PC-3 (cell line): ENCODE data around the gene SKA2. TPM values are rescaled to one million over a fixed set of nuclear protein-coding genes. Genes with fewer than 3 reads are reported as not detected.

Experiments used
- ATAC-seq: fragments of 200-7000 bp; cut with Tn5 transposase; 2 replicates; pipeline ENCODE4 v1.9.1; 2020; ENCODE audit warnings: mild to moderate bottlenecking, moderate library complexity
- BruUV-seq: library from RNA; stranded (reverse); fragments of 400-500 nt; replicated peaks from 2 replicates; lab custom pipeline; 2021; lab: Mats Ljungman, UMichigan
- CTCF ChIA-PET: fragments of 300-600 bp; sonication (Branson Sonifier 250); formaldehyde crosslinking; loops from one replicate; lab custom pipeline; 2022; ENCODE audit warnings: antibody characterized with exemption; lab: Charles Lee
- POLR2A ChIA-PET: fragments of 300-600 bp; sonication (Branson Sonifier 250); formaldehyde crosslinking; loops from one replicate; lab custom pipeline; 2022; ENCODE audit warnings: antibody characterized with exemption; ENCODE audit not compliant: unreplicated experiment; lab: Charles Lee
- DNase-seq: peaks from one replicate; pipeline ENCODE4 v3.0.0-alpha.2; 2015
- H2AFZ ChIP-seq: fragments of 300-600 bp; sonication (generic); 2 replicates; pipeline ENCODE4 v1.6.0; 2016; ENCODE audit warnings: antibody characterized with exemption, low read length
- H3F3A ChIP-seq: fragments of 300-600 bp; sonication (generic); one replicate; pipeline ENCODE4 v1.6.0; 2017; ENCODE audit warnings: antibody characterized with exemption, low read length, control low read depth, mild to moderate bottlenecking; ENCODE audit not compliant: unreplicated experiment
- H3K27ac ChIP-seq: fragments of 300-600 bp; sonication (generic); 2 replicates; pipeline ENCODE4 v1.5.1; 2016; ENCODE audit warnings: mild to moderate bottlenecking, low read length
- H3K27me3 ChIP-seq: fragments of 300-600 bp; sonication (generic); 2 replicates; pipeline ENCODE4 v1.6.1; 2016; ENCODE audit warnings: low read length, mixed read lengths
- H3K36me3 ChIP-seq: fragments of 300-600 bp; sonication (generic); 2 replicates; pipeline ENCODE4 v1.6.1; 2016; ENCODE audit warnings: low read depth, mixed run types, low read length, mixed read lengths
- H3K4me1 ChIP-seq: fragments of 300-600 bp; sonication (generic); 2 replicates; pipeline ENCODE4 v1.5.1; 2016; ENCODE audit warnings: low read length; ENCODE audit not compliant: insufficient read depth
- H3K4me2 ChIP-seq: fragments of 300-600 bp; sonication (generic); 2 replicates; pipeline ENCODE4 v1.6.0; 2016; ENCODE audit warnings: low read length
- H3K4me3 ChIP-seq: fragments of 300-600 bp; sonication (generic); 2 replicates; pipeline ENCODE4 v1.5.1; 2016; ENCODE audit warnings: mild to moderate bottlenecking, low read length, mixed read lengths
- H3K79me2 ChIP-seq: fragments of 300-600 bp; sonication (generic); 2 replicates; pipeline ENCODE4 v1.6.1; 2017; ENCODE audit warnings: low read length, mixed read lengths
- H3K9ac ChIP-seq: fragments of 300-600 bp; sonication (generic); 2 replicates; pipeline ENCODE4 v1.6.0; 2016; ENCODE audit warnings: mild to moderate bottlenecking, low read length
- H3K9me2 ChIP-seq: fragments of 300-600 bp; sonication (generic); replicated peaks from 2 replicates; pipeline ENCODE4 v1.6.1; 2016; ENCODE audit warnings: mixed run types, low read length, mixed read lengths
- H3K9me3 ChIP-seq: fragments of 300-600 bp; sonication (generic); 2 replicates; pipeline ENCODE4 v1.6.1; 2016; ENCODE audit warnings: low read length, mixed read lengths
- H4K20me1 ChIP-seq: fragments of 300-600 bp; sonication (generic); 2 replicates; pipeline ENCODE4 v1.6.1; 2016; ENCODE audit warnings: low read length, mixed read lengths
- CTCF ChIP-seq: fragments of 300-600 bp; sonication (generic); conservative IDR thresholded peaks from 2 replicates; pipeline ENCODE4 v1.5.1; 2017; ENCODE audit warnings: antibody characterized with exemption, low read depth, mild to moderate bottlenecking, low read length
- EZH2 ChIP-seq: fragments of 300-600 bp; sonication (generic); IDR thresholded peaks from one replicate; pipeline ENCODE4 v1.6.1; 2017; ENCODE audit warnings: antibody characterized with exemption, mild to moderate bottlenecking, low read length; ENCODE audit not compliant: unreplicated experiment
- EZH2phosphoT487 ChIP-seq: fragments of 300-600 bp; sonication (generic); IDR thresholded peaks from 2 replicates; pipeline ENCODE4 v1.6.1; 2018; ENCODE audit warnings: mild to moderate bottlenecking, antibody characterized with exemption, low read length, borderline replicate concordance
- intact Hi-C: fragments of 100-400 bp; cut with micrococcal nuclease; formaldehyde crosslinking; loops from 2 replicates; pipeline ENCODE4 v1.9.0; 2023
- total RNA-seq: library from RNA; depleted of rRNA; stranded (reverse); fragments of >200 nt; gene quantifications from 2 replicates; pipeline ENCODE4 v1.2.3, GENCODE V29; 2014

Gene SKA2
- total RNA-seq, 1 experiment from 2014 or later: 143 TPM

GRCh38 chr17:59151591-59151990 lies 3.4 kb downstream of the SKA2 start:
- BruUV-seq: no TSS peak
- Histone ChIP-seq H3K79me2 (peaks cover 93% of the 10 kb centered on the region), H4K20me1 (peaks cover 30% of the 10 kb centered on the region), H3K4me1 (peaks cover 40% of the 10 kb centered on the region), H3K9me3 (no peaks in the 10 kb centered on the region), H2AFZ (no peak overlapping the region), H3K9ac (peak overlapping the region; percentile 93; the same call in 1 of the 2 replicates), H3K36me3 (0 out of 2 replicates have a peak, but pooled peaks cover 3% of the 10 kb centered on the region), H3K27ac (no peak overlapping the region), H3F3A (no peaks in the 10 kb centered on the region), H3K4me2 (peak overlapping the region; percentile 93), H3K27me3 (no peaks in the 10 kb centered on the region), H3K9me2 (no peaks in the 10 kb centered on the region), H3K4me3 (peak overlapping the region; percentile 79)
- TF ChIP-seq CTCF (no peak), EZH2 (no peak), EZH2phosphoT487 (no peak)
- ATAC-seq: no peak
- DNase-seq: no peak
- intact Hi-C loops: no loop called here
- POLR2A ChIA-PET: interaction anchor here (0.6 kb wide), 1 partner anchor 9 kb away, joined by 3 read pairs; no protein-coding TSS in a partner anchor
- CTCF ChIA-PET: interaction anchor here (0.6 kb wide), 1 partner anchor 45 kb away, joined by 3 read pairs; no protein-coding TSS in a partner anchor

- ATAC-seq (no peak), DNase-seq (no peak)
- Histone ChIP-seq H3K4me1 (peaks cover 40% of the 10 kb centered on the region), H3K9ac (no peak overlapping the region; the same call in 1 of the 2 replicates), H3K4me2 (peak overlapping the region; percentile 93), H3K79me2 (peaks cover 92% of the 10 kb centered on the region), H3K36me3 (0 out of 2 replicates have a peak, but pooled peaks cover 3% of the 10 kb centered on the region), H3K9me2 (no peaks in the 10 kb centered on the region), H3F3A (no peaks in the 10 kb centered on the region), H3K4me3 (no peak overlapping the region), H4K20me1 (peaks cover 31% of the 10 kb centered on the region), H3K27ac (no peak overlapping the region), H3K27me3 (no peaks in the 10 kb centered on the region), H2AFZ (no peak overlapping the region), H3K9me3 (no peaks in the 10 kb centered on the region)
- TF ChIP-seq EZH2phosphoT487 (no peak), EZH2 (no peak), CTCF (no peak)
- no TSS peak for BruUV-seq
- intact Hi-C loops: no loop called here
- ChIA-PET CTCF (interaction anchor here (0.6 kb wide), 1 partner anchor 45 kb away, joined by 3 read pairs; no protein-coding TSS in a partner anchor), POLR2A (no interaction called here)
Observed at GRCh38 chr17:59151006-59151405, 4.0 kb downstream of the SKA2 start.

GRCh38 chr17:59149841-59150511 lies 5.0 kb downstream of the SKA2 start:
- Histone ChIP-seq H3K36me3 (0 out of 2 replicates have a peak, but pooled peaks cover 3% of the 10 kb centered on the region), H3K4me2 (peak overlapping the region; percentile 4; the same call in 1 of the 2 replicates), H3K9ac (no peak overlapping the region), H3K27me3 (no peaks in the 10 kb centered on the region), H3K4me3 (no peak overlapping the region), H3K27ac (peak overlapping the region; percentile 17; the same call in 1 of the 2 replicates), H3K9me3 (no peaks in the 10 kb centered on the region), H2AFZ (no peak overlapping the region), H3K79me2 (peaks cover 99% of the 10 kb centered on the region), H3K4me1 (peaks cover 40% of the 10 kb centered on the region), H3F3A (no peaks in the 10 kb centered on the region), H3K9me2 (no peaks in the 10 kb centered on the region), H4K20me1 (peaks cover 31% of the 10 kb centered on the region)
- ChIA-PET CTCF (no interaction called here), POLR2A (interaction anchor here (0.7 to 0.8 kb wide), 2 partner anchors 32 to 43 kb away, joined by 3 to 6 read pairs; partner anchors contain the start of gene TRIM37)
- BruUV-seq: no TSS peak
- intact Hi-C loops: no loop called here
- peak; percentile 7; the same call in 1 of the 2 replicates for ATAC-seq
- peak; percentile 48 for DNase-seq
- no peak for TF ChIP-seq CTCF
- no peak for TF ChIP-seq EZH2
- TF ChIP-seq EZH2phosphoT487: no peak
